GM12865 (cell line): ENCODE results near the gene C6orf132.
"Not testable (repeated sequence)": the region's sequence is repeated elsewhere in the genome, so short reads cannot be mapped to it uniquely, and the experiment has no call there.

Experiments
- DNase-seq: peaks from one replicate; pipeline ENCODE4 v3.0.0; 2010; ENCODE audit warnings: low read depth
- H3K4me3 ChIP-seq: 2 replicates; pipeline ENCODE4 v1.5.1; 2011; ENCODE audit warnings: mild to moderate bottlenecking, low read depth, low read length, control low read depth
- CTCF ChIP-seq: IDR thresholded peaks from 2 replicates; pipeline ENCODE4 v1.5.1; 2011; ENCODE audit warnings: low read length, control low read depth, low read depth, inconsistent platforms; ENCODE audit not compliant: insufficient read depth; ENCODE audit errors: missing control alignments

Gene C6orf132

DNA sequence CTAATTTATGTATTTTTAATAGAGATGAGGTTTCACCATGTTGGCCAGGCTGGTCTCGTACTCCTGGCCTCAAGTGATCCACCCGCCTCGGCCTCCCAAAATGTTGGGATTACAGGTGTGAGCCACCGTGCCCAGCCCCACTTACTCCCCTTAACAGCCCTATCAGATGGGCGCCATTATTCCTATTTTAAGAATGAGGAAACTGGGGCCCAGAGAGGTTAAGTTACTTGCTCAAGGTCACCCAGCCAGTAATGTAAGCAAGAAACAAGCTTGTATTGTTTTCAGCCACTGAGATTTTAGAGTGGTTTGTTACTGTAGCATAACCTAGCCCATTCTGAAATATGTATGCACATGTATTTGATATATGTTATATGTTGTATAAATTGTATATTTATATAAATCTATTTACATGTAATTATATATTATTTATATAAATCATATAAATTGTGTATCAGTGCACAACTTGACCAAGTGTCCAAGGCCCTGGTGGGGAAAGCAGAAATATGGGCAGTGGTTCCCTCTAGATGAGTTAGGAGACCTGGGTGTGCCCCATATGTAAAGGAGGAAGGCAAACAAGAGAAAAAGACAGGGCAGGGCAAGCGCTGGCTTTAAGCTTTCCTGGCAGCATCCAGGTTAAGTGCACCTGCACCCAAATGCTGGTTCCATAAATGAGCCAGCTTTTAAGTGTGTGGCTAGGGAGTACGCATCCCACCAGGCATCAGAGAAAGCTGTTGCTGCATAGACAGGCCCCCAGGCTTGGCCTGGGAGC lies 29.6 kb upstream of the C6orf132 start:
- no peak overlapping the region for H3K4me3 ChIP-seq
- DNase-seq = no peak
- TF ChIP-seq CTCF = no peak

- not testable (repeated sequence) for H3K4me3 ChIP-seq, DNase-seq
These were observed 27.4 kb upstream of the C6orf132 start for GRCh38 chr6:42169780-42170179.

GRCh38 chr6:42168650-42169049 lies 26.2 kb upstream of the C6orf132 start:
- H3K4me3 ChIP-seq = no peak overlapping the region
- DNase-seq = no peak
- TF ChIP-seq CTCF = no peak

DNA sequence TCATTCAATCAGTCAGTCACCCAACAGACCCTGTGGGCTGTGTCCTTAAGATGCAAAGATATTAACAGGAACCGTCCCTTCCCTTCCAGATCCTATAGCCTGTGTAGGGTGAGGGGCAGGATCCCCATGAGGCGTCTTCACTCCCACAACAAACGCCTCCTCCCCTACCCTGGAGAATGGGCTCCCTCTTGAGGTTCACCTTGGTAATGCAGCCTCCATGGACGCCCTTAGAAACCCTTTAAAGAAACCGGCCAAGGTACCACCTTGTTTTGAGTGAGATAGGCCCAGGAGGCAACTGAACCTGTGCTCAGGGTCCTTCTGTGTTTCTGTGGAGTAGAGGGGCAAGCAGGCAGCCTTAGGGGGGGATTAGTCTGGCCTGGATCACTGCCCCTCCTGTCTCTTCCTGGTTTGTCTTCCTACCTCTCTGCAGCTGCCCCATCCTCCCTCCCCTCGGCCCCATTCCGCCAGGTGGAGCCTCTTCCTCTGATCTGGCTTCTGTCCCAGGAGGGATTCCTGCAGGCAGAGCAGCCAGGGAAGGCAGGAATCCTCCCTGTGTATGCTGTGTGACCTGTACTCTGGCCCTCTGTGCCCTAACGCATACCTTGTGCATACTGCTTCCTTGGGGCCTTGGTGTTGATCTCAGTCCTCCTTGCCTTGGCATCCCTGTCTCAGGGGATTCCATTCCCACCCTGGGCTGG lies 24.2 kb upstream of the C6orf132 start:
- peak; percentile 77 for DNase-seq
- H3K4me3 ChIP-seq = no peak overlapping the region
- peak; percentile 95 for TF ChIP-seq CTCF

- H3K4me3 ChIP-seq = no peak overlapping the region
- DNase-seq = no peak
- TF ChIP-seq CTCF = no peak
These were observed 22.6 kb upstream of the C6orf132 start for GRCh38 chr6:42165016-42165415.

GRCh38 chr6:42163981-42164380 lies 21.6 kb upstream of the C6orf132 start:
- no peak for TF ChIP-seq CTCF
- DNase-seq = no peak

GRCh38 chr6:42162812-42163211 lies 20.4 kb upstream of the C6orf132 start:
- no peak overlapping the region for H3K4me3 ChIP-seq
- DNase-seq = no peak
- no peak for TF ChIP-seq CTCF

More at GRCh38 chr6:42163981-42164380, 21.6 kb upstream of the C6orf132 start:
- no peak overlapping the region for H3K4me3 ChIP-seq
